ENCODE measurements around the gene PRB4. TPM values are rescaled to one million over a fixed set of nuclear protein-coding genes. Genes with fewer than 3 reads are reported as not detected.
"Not testable (repeated sequence)": the region's sequence is repeated elsewhere in the genome, so short reads cannot be mapped to it uniquely, and the experiment has no call there.

The PRB4 gene
- total RNA-seq (2014; rRNA removed; shearing (Covaris generic)) (not detected in 2 replicates), polyA plus RNA-seq (2016; fragmentation: Nextera tagmentation; extraction: Ambion mirVana) (not detected in 2 replicates)
- long read RNA-seq: 0 reads

- peaks cover 2% of the 10 kb centered on the region; the same call in 1 of the 3 replicates for H3K9me3 Mint-ChIP-seq
- Histone ChIP-seq H3K27ac (ENCODE audit: low read depth) (no peak within 1 kb of the TSS), H4K20me1 (replicated peaks; ENCODE audit: insufficient read depth) (no peaks in the 10 kb centered on the region), H3K4me3 (no peak within 1 kb of the TSS), H3F3A (replicated peaks; ENCODE audit: low read depth) (no peaks in the 10 kb centered on the region), H3K79me2 (replicated peaks; ENCODE audit: insufficient read depth) (no peaks in the 10 kb centered on the region), H2AFZ (no peak within 1 kb of the TSS), H3K9me2 (ENCODE audit: insufficient read depth) (no peaks in the 10 kb centered on the region), H3K27me3 (ENCODE audit: insufficient read depth) (no peaks in the 10 kb centered on the region), H3K36me3 (ENCODE audit: insufficient read depth) (no peaks in the 10 kb centered on the region), H3K4me2 (no peak within 1 kb of the TSS), H3K4me1 (ENCODE audit: insufficient read depth) (no peaks in the 10 kb centered on the region)
- ATAC-seq: no peak
- H3K4me3 Mint-ChIP-seq: no peak within 1 kb of the TSS
- H3K27me3 Mint-ChIP-seq (ENCODE audit: insufficient read depth, low read depth, poor library complexity): no peaks in the 10 kb centered on the region
- DNase-seq (ENCODE audit: low spot score): no peak
- H3K27ac Mint-ChIP-seq: no peak within 1 kb of the TSS
- TF ChIP-seq JUNB (IDR thresholded peaks at IDR 0.05; ENCODE audit: unreplicated experiment) (no peak), ZNF114 (CRISPR knock-in tag; IDR thresholded peaks at IDR 0.05) (no peak), STAT1 (IDR thresholded peaks at IDR 0.05; ENCODE audit: unreplicated experiment) (no peak), NANOG (IDR thresholded peaks at IDR 0.05; ENCODE audit: borderline replicate concordance) (no peak), EZH2 (IDR thresholded peaks at IDR 0.05; ENCODE audit: low read depth, unreplicated experiment) (no peak), CTCF (conservative IDR thresholded peaks at IDR 0.05; ENCODE audit: low read depth in 2 of 2) (no peak), ZNF331 (CRISPR knock-in tag; IDR thresholded peaks at IDR 0.05; ENCODE audit: low read depth) (no peak), ZNF462 (CRISPR knock-in tag; IDR thresholded peaks at IDR 0.05) (no peak), ETS1 (IDR thresholded peaks at IDR 0.05) (no peak), POLR2AphosphoS5 (IDR thresholded peaks at IDR 0.05; ENCODE audit: low read depth) (no peak)
- no peaks in the 10 kb centered on the region for H3K36me3 Mint-ChIP-seq (ENCODE audit: low read depth)
- no peaks in the 10 kb centered on the region; the same call in 2 of the 3 replicates for H3K4me1 Mint-ChIP-seq
These were observed at the start of gene PRB4 for GRCh38 chr12:11310336-11310735. Gene PRB4 (minus strand): TSS chr12:11310436. CDS start chr12:11310398, 38 bp downstream.

GRCh38 chr12:11351736-11352135 is 41.5 kb upstream of the PRB4 start:
- H3K27me3 ChIP-seq (ENCODE audit: insufficient read depth); DNase-seq (ENCODE audit: low spot score); H3K27ac ChIP-seq (ENCODE audit: low read depth); H3K9me3 Mint-ChIP-seq; H3K9me2 ChIP-seq (ENCODE audit: insufficient read depth); H4K20me1 ChIP-seq (replicated peaks; ENCODE audit: insufficient read depth); H3K4me1 ChIP-seq (ENCODE audit: insufficient read depth); H3K4me3 Mint-ChIP-seq; H3K27ac Mint-ChIP-seq; H3K4me2 ChIP-seq; H2AFZ ChIP-seq; H3K79me2 ChIP-seq (replicated peaks; ENCODE audit: insufficient read depth); ATAC-seq; H3K4me3 ChIP-seq; H3K36me3 Mint-ChIP-seq (ENCODE audit: low read depth); H3K4me1 Mint-ChIP-seq; H3K27me3 Mint-ChIP-seq (ENCODE audit: insufficient read depth, low read depth, poor library complexity); H3K36me3 ChIP-seq (ENCODE audit: insufficient read depth); H3F3A ChIP-seq (replicated peaks; ENCODE audit: low read depth): not testable (repeated sequence)

Data from GM23338 (cell line).